HEK293T (cell line): ENCODE data around the gene ARHGAP23.

ENCODE experiments used
- CTCF ChIA-PET: fragments of 350-600 bp; formaldehyde crosslinking; extraction: SDS; loops from one replicate; lab custom pipeline; 2021; ENCODE audit warnings: antibody characterized with exemption, inconsistent platforms; lab: Yijun Ruan, JAX
- POLR2A ChIA-PET: fragments of 350-600 bp; formaldehyde crosslinking; extraction: SDS; loops from one replicate; lab custom pipeline; 2020; ENCODE audit warnings: antibody characterized with exemption, inconsistent platforms; lab: Yijun Ruan, JAX
- DNase-seq: peaks from one replicate; pipeline ENCODE4 v3.0.0; 2012; ENCODE audit warnings: mixed read lengths; ENCODE audit errors: extremely low spot score
- ARNT ChIP-seq: fragments of 450-650 bp; IDR thresholded peaks from 2 replicates; pipeline ENCODE4 v1.6.1; 2017; ENCODE audit warnings: mild to moderate bottlenecking
- BHLHE40 ChIP-seq: fragments of 450-650 bp; IDR thresholded peaks from 2 replicates; pipeline ENCODE4 v1.6.1; 2016; ENCODE audit warnings: mild to moderate bottlenecking, moderate library complexity, borderline replicate concordance
- CTBP1 ChIP-seq: fragments of 450-650 bp; IDR thresholded peaks from 2 replicates; pipeline ENCODE4 v1.6.1; 2016; ENCODE audit warnings: borderline replicate concordance
- ELF4 ChIP-seq: fragments of 450-650 bp; IDR thresholded peaks from 2 replicates; pipeline ENCODE4 v1.6.1; 2017; ENCODE audit warnings: antibody characterized with exemption
- FOXA1 ChIP-seq: fragments of 450-650 bp; IDR thresholded peaks from 2 replicates; pipeline ENCODE4 v1.6.1; 2016; ENCODE audit warnings: mild to moderate bottlenecking
- FOXK2 ChIP-seq: fragments of 450-650 bp; IDR thresholded peaks from 2 replicates; pipeline ENCODE4 v1.6.1; 2016; ENCODE audit warnings: mild to moderate bottlenecking
- FOXM1 ChIP-seq: fragments of 450-650 bp; IDR thresholded peaks from 2 replicates; pipeline ENCODE4 v1.6.1; 2017; ENCODE audit warnings: mild to moderate bottlenecking, borderline replicate concordance
- HDGF ChIP-seq: fragments of 450-650 bp; IDR thresholded peaks from 2 replicates; pipeline ENCODE4 v1.6.1; 2017; ENCODE audit warnings: antibody characterized with exemption, borderline replicate concordance
- L3MBTL2 ChIP-seq: fragments of 450-650 bp; conservative IDR thresholded peaks from 2 replicates; pipeline ENCODE4 v1.6.1; 2016; ENCODE audit warnings: mild to moderate bottlenecking
- LEF1 ChIP-seq: fragments of 450-650 bp; IDR thresholded peaks from 2 replicates; pipeline ENCODE4 v1.6.1; 2017; ENCODE audit warnings: mild to moderate bottlenecking, borderline replicate concordance
- NFRKB ChIP-seq: fragments of 450-650 bp; IDR thresholded peaks from 2 replicates; pipeline ENCODE4 v1.6.1; 2016; ENCODE audit warnings: mild to moderate bottlenecking, moderate library complexity
- PKNOX1 ChIP-seq: fragments of 450-650 bp; IDR thresholded peaks from 2 replicates; pipeline ENCODE4 v1.6.1; 2016
- SP1 ChIP-seq: fragments of 450-650 bp; IDR thresholded peaks from 2 replicates; pipeline ENCODE4 v1.6.1; 2017
- SUZ12 ChIP-seq: fragments of 450-650 bp; IDR thresholded peaks from 2 replicates; pipeline ENCODE4 v1.6.1; 2016; ENCODE audit warnings: mild to moderate bottlenecking
- TARDBP ChIP-seq: fragments of 450-650 bp; IDR thresholded peaks from 2 replicates; pipeline ENCODE4 v1.6.1; 2016
- ZNF384 ChIP-seq: fragments of 450-650 bp; IDR thresholded peaks from 2 replicates; pipeline ENCODE4 v1.6.1; 2016

The ARHGAP23 gene

DNA sequence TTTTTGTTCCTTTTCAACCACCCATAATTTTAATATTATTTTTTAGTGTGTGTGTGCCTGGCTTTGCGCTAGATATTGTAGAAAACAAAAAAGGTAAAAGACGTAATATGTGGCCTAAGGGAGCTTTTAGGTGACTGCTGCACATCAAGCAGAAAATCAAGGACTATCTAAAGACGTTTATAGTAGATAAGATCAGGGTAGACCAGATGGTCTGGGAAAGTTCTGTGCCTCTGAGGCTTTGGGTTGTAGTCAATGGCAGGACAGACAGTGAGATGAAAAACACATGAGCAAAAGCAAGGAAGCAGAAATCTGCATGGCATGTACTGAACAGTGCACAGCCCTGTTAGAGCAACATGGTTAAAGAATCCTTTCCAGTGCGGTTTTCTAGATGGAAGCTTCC lies 26.8 kb upstream of the ARHGAP23 start:
- CTCF ChIA-PET = interaction anchor here (0.6 to 1.0 kb wide), 2 partner anchors 13 to 14 kb away, joined by 3 read pairs; no protein-coding TSS in a partner anchor
- DNase-seq = no peak
- POLR2A ChIA-PET = interaction anchor here (0.6 to 1.1 kb wide), 2 partner anchors 13 to 54 kb away, joined by 3 to 4 read pairs; no protein-coding TSS in a partner anchor
- TF ChIP-seq FOXA1 (no peak), BHLHE40 (no peak), NFRKB (no peak), L3MBTL2 (no peak), FOXM1 (no peak), FOXK2 (no peak), TARDBP (no peak), SP1 (no peak), PKNOX1 (no peak)

- POLR2A ChIA-PET = interaction anchor here (2.9 kb wide), 1 partner anchor 11 kb away, joined by 9 read pairs; no protein-coding TSS in a partner anchor
- no peak for DNase-seq
- CTCF ChIA-PET = interaction anchor here (0.8 to 1.6 kb wide), 4 partner anchors 11 to 70 kb away, joined by 3 to 8 read pairs (median 5); no protein-coding TSS in a partner anchor
- TF ChIP-seq NFRKB = no peak
Observed at GRCh38 chr17:38402897-38403296, 25.4 kb upstream of the ARHGAP23 start.

- TF ChIP-seq CTBP1 (no peak), PKNOX1 (no peak), ARNT (no peak), SUZ12 (no peak), FOXA1 (no peak), NFRKB (no peak), TARDBP (no peak), SP1 (no peak), LEF1 (no peak), L3MBTL2 (no peak), ELF4 (no peak), BHLHE40 (no peak)
- ChIA-PET POLR2A (interaction anchor here (2.9 kb wide), 1 partner anchor 10 kb away, joined by 9 read pairs; no protein-coding TSS in a partner anchor), CTCF (interaction anchor here (0.6 to 1.6 kb wide), 5 partner anchors 11 to 70 kb away, joined by 3 to 8 read pairs (median 4); no protein-coding TSS in a partner anchor)
- no peak for DNase-seq
Observed at GRCh38 chr17:38403491-38403890, 24.8 kb upstream of the ARHGAP23 start.

DNA sequence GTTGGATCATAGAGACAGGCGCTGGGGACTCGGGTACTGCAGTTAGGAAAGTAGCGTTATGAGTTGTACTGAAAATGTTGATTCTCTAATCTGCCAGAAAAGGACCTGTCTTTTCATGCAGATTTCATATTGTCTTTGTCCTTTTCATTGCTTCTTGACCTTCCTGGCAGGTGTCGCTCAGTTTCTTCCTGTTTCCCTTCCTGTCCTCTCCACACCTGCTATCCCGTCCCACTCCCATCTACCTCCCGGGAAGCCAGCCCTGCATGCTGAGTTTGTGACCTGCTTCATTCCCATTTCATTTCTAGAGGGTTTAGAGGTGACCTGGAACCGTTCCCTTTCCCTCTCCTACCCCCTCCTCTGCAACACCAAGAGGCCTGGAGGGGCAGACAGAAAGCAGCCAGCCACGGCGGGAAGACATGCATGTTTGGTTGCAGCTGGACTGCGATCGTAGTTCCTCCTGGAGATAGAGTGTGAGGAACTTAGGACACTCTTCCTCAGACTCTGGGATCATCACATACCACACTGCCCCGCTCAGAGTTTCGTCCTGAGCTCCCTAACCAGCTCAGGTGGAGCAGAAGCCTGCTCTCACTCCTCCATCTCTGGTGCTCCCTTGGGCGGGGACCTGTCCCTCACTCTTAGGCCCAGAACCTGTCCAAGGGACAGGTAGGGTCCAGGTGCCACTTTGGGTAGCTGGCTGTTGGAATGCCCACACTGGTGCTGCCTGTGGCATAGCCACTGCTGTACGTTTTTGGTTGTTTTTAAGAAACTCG lies 23.9 kb upstream of the ARHGAP23 start:
- ChIA-PET CTCF (interaction anchor here (1.1 to 1.6 kb wide), 3 partner anchors 10 to 62 kb away, joined by 4 to 8 read pairs (median 6); no protein-coding TSS in a partner anchor), POLR2A (interaction anchor here (2.9 kb wide), 1 partner anchor 10 kb away, joined by 9 read pairs; no protein-coding TSS in a partner anchor)
- no peak for DNase-seq
- TF ChIP-seq SUZ12 = no peak
- no peak for TF ChIP-seq LEF1
- no peak for TF ChIP-seq ZNF384
- no peak for TF ChIP-seq L3MBTL2
- no peak for TF ChIP-seq FOXK2
- no peak for TF ChIP-seq SP1
- no peak for TF ChIP-seq ARNT
- TF ChIP-seq NFRKB = no peak
- TF ChIP-seq BHLHE40 = no peak
- no peak for TF ChIP-seq FOXM1
- no peak for TF ChIP-seq TARDBP
- no peak for TF ChIP-seq HDGF
- TF ChIP-seq CTBP1 = no peak
- no peak for TF ChIP-seq ELF4
- no peak for TF ChIP-seq PKNOX1
- no peak for TF ChIP-seq FOXA1

GRCh38 chr17:38405654-38406053 lies 22.6 kb upstream of the ARHGAP23 start:
- POLR2A ChIA-PET = no interaction called here
- TF ChIP-seq SUZ12 = no peak
- no peak for TF ChIP-seq FOXK2
- no peak for TF ChIP-seq ARNT
- no peak for TF ChIP-seq BHLHE40
- no peak for TF ChIP-seq FOXA1
- TF ChIP-seq FOXM1 = no peak
- no peak for TF ChIP-seq L3MBTL2
- no peak for TF ChIP-seq HDGF
- TF ChIP-seq ELF4 = no peak
- TF ChIP-seq TARDBP = no peak
- no peak for TF ChIP-seq CTBP1
- TF ChIP-seq SP1 = no peak
- no peak for TF ChIP-seq NFRKB
- no peak for TF ChIP-seq LEF1
- TF ChIP-seq PKNOX1 = no peak
- no peak for TF ChIP-seq ZNF384
- CTCF ChIA-PET = no interaction called here
- no peak for DNase-seq
